ENCODE measurements around the gene GDPGP1.
"Not testable (repeated sequence)": the region's sequence is repeated elsewhere in the genome, so short reads cannot be mapped to it uniquely, and the experiment has no call there.

GDPGP1 gene, protein sequence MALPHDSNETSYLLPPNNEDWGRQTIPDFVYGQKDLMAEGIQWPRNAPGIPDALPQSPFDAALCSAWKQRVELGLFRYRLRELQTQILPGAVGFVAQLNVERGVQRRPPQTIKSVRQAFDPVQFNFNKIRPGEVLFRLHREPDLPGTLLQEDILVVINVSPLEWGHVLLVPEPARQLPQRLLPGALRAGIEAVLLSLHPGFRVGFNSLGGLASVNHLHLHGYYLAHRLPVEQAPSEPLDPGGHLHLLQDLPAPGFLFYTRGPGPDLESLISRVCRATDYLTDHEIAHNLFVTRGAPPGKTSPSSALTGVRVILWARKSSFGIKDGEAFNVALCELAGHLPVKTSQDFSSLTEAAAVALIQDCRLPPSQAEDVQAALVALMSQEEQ

DNA sequence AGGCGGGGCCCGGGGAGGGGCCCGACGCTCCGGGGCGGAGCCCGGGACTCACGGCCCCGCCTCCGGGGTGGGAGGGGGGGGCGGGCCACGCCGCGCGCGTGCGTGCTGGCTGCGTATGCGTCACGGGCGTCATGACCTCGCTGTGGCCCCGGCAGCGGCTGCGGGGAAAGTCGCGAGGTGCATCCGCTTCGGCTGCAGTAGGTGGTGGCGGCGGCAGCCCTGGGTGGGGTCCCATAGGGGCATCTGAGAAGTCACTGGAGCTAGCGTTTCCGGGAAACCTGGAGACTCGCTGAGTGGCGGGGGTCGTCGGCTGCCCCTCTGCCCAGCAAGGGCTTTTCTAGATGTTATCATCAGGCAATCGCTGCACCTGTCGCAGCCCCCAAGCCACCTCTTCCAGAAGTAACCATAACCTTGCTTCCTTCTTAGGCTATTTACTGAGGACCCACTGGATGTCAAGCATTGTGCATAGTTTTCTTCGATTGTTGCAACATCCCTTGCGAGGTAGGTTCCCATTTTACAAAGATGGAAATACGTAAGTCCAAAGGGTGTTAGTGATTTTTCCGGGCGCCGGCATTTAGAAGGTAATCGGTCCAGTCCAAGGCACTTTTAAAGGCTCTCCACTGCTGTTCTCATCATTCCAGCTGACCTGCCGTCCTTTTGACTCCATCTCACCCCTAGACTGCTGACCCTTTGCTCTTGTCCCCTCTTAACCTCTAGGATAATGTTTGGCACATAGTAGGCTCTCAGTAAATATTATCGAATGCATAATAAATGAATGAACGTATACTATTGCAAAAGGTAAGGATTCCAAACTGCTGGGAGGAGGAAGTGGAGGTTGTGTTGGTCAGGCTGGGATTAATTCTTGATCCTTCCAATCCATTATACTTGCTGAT, at the start of gene GDPGP1:
GDPGP1 (plus strand) TSS at position 114 of the 893 bp plus-strand sequence. CDS start 6,700 bp downstream, outside the sequence.
- H3K36me3 Mint-ChIP-seq (ENCODE audit: low read depth), result peaks cover 51% of the 10 kb centered on the region
- no peaks in the 10 kb centered on the region for H3K27me3 Mint-ChIP-seq (ENCODE audit: low read depth)

DNA sequence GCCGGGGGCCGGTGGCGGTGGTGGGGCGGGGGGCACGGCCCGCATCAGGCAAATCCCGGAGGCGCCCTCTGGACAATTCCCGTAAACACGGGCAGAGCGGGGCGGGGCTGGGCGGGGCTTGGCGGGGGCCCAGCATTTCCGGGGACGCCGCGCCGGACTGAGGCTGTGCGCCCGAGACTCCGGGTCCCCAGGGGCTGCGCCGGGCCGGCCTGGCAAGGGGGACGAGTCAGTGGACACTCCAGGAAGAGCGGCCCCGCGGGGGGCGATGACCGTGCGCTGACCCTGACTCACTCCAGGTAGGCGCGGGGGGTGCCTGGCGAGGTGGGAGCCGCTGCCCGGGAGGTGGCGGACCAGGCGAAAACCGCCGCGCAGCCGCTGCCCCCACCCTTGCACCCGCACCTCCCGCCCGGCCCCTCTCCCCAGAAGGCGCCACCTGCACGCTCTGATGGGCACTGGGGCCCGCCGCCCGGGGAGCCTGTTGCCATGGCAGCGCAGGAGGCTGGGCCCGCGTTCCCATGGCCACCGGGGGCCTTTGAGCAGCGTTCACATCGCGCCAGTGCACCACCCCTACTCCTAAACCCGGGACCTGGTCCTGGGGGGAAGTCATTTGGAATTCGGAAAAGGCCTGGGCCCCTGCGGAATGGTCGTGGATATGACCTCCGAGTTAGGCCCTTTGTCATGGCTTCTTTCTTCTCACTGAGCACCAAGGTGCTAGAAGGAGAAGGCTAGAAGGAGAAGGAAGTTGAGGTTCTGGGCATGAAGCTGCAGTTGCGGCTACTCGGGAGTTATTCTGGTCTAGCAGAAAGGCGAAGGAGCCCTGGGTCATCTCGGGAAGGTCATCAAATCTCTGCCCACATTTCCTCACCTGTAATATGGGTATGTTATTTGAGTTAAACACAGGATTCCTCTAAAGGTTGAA, 49.0 kb upstream of the GDPGP1 start:
- Mint-ChIP-seq H3K4me3 (peak overlapping the region; percentile 88), H3K27ac (peak overlapping the region; percentile 19), H3K27me3 (ENCODE audit: low read depth) (peaks cover 2% of the 10 kb centered on the region), H3K36me3 (ENCODE audit: low read depth) (peaks cover 3% of the 10 kb centered on the region), H3K4me1 (ENCODE audit: low read depth) (peaks cover 17% of the 10 kb centered on the region), H3K9me3 (no peaks in the 10 kb centered on the region)
- DNase-seq (ENCODE audit: low spot score), result peak; percentile 37

More for the DNA sequence above, at the start of gene GDPGP1:
- Mint-ChIP-seq H3K4me1 (ENCODE audit: low read depth) (peaks cover 40% of the 10 kb centered on the region), H3K9me3 (no peaks in the 10 kb centered on the region), H3K4me3 (peak within 1 kb of the TSS; percentile 96), H3K27ac (peak within 1 kb of the TSS; percentile 95)
- no peak for DNase-seq (ENCODE audit: low spot score)

DNA sequence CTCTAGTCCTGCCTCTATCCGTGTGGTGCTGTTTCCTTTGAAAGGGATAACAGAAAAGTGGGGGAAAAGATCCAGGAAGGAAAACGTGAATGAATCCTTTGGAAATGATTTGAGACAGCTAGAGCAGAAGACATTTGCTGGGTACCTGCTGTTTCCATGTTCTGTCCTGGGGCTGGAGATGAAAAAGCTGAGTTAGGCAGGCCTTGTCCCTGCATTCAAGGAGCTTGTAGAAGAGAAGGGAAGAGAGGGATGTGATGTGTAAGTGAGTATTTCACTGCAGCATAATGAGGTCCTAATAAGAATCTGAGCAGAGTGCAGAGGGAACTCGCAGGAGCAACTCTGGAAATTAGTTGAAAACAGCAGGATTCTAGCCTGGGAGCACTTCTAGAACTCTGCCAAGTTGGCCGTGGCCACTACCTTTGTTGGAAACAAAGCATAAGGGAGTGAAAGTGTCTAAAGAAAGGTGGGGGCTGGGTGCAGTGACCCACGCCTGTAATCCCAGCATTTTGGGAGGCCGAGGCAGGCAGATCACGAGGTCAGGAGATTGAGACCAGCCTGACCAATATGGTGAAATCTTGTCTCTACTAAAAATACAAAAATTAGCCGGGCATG, 46.6 kb upstream of the GDPGP1 start:
- H3K4me1 Mint-ChIP-seq (ENCODE audit: low read depth), result peaks cover 27% of the 10 kb centered on the region
- H3K4me3 Mint-ChIP-seq, result no peak overlapping the region
- no peaks in the 10 kb centered on the region for H3K27me3 Mint-ChIP-seq (ENCODE audit: low read depth)
- no peak for DNase-seq (ENCODE audit: low spot score)
- peaks cover 3% of the 10 kb centered on the region for H3K36me3 Mint-ChIP-seq (ENCODE audit: low read depth)
- H3K9me3 Mint-ChIP-seq, result no peaks in the 10 kb centered on the region
- H3K27ac Mint-ChIP-seq, result no peak overlapping the region

DNA sequence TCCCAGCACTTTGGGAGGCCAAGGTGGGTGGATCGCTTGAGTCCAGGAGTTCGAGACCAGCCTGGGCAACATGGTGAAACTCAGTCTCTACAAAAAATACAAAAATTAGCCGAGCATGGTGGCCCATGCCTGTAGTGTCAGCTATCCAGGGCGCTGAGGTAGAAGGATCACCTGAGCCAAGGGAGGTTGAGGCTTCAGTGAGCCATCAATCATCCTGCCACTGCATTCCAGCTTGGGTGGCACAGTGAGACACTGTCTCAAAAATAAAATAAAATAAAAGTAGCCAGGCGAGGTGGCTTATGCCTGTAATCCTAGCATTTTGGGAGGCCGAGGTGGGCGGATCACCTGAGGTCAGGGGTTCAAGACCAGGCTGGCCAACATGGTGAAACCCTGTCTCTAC, 45.9 kb upstream of the GDPGP1 start:
- H3K27ac Mint-ChIP-seq; H3K9me3 Mint-ChIP-seq; DNase-seq (ENCODE audit: low spot score); H3K4me3 Mint-ChIP-seq; H3K27me3 Mint-ChIP-seq (ENCODE audit: low read depth); H3K36me3 Mint-ChIP-seq (ENCODE audit: low read depth): not testable (repeated sequence)
- H3K4me1 Mint-ChIP-seq (ENCODE audit: low read depth), result peaks cover 32% of the 10 kb centered on the region

DNA sequence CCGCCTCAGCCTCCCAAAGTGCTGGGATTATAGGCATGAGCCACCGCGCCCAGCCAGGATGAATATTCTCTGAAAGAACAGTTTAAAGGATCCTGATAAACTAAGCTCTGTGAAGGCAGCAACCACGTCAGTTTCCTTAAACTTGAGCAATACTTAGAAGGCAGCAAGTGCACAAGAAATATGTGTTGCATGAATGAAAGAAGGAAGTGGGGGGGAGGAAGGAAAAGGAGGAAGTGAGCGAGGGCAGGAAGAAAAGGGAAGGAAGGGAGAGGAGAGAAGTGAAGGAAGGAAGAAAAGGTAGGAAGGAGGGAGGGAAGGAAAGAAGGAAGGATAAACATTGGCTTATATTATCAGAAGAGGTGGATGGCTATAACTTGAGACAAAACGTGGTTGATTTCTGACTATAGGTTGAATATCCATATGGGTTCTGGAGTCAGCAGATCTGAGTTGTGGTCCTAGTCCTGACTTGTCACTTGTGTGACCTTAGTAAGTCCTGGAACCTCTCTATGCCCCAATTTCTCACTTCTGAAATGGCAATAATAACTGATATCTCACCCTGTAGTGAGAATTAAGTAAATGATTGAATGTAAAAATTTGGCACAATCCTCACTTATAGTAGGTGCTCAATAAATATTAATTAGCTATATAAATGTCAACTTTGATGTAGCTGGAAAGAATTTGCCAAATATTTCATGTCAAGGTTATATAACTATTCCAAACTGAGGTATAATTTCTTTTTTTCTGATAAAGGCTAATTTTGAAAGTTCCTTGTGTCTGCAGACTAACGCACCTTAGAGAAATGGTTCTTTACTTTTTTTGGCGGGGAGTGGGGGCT, 44.9 kb upstream of the GDPGP1 start:
- no peak overlapping the region for H3K27ac Mint-ChIP-seq
- no peak for DNase-seq (ENCODE audit: low spot score)
- no peak overlapping the region for H3K4me3 Mint-ChIP-seq
- H3K27me3 Mint-ChIP-seq (ENCODE audit: low read depth), result no peaks in the 10 kb centered on the region
- peaks cover 6% of the 10 kb centered on the region for H3K36me3 Mint-ChIP-seq (ENCODE audit: low read depth)
- H3K4me1 Mint-ChIP-seq (ENCODE audit: low read depth), result peaks cover 32% of the 10 kb centered on the region
- H3K9me3 Mint-ChIP-seq, result no peaks in the 10 kb centered on the region

DNA sequence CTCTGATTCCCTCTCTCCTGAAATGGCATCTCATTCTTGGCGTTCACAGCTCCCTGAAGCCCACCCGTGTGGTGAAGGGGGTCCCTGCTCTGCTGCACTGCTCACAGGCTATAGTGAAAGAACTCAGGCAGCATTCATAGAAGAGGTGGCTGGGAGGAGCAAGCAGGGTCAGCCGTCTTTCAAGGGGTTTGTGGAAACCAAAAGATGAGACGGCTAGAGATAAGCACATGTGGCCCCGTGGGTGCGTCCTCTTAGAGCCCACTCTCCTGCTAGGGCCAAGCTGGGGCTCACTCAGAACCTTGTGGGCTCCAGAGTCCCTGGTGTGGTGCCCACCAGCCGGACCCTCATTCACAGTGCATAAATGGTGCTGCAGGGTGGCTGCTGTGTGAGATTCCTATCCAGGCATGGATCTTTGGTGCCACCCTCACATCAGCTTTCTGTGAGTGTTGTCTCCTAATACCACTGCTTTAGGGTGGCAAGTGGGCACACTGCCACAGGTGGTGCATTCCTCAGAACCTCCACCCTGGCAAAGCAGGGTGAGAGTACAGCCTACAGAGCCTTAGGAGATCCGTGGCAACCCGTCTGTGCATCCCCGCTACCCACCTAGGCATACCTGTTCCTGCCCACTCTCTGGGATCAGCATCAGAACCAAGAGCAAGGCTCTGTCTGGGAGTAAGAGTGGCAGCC, 44.1 kb upstream of the GDPGP1 start:
- peak overlapping the region; percentile 26 for H3K27ac Mint-ChIP-seq
- peaks cover 6% of the 10 kb centered on the region for H3K36me3 Mint-ChIP-seq (ENCODE audit: low read depth)

DNA sequence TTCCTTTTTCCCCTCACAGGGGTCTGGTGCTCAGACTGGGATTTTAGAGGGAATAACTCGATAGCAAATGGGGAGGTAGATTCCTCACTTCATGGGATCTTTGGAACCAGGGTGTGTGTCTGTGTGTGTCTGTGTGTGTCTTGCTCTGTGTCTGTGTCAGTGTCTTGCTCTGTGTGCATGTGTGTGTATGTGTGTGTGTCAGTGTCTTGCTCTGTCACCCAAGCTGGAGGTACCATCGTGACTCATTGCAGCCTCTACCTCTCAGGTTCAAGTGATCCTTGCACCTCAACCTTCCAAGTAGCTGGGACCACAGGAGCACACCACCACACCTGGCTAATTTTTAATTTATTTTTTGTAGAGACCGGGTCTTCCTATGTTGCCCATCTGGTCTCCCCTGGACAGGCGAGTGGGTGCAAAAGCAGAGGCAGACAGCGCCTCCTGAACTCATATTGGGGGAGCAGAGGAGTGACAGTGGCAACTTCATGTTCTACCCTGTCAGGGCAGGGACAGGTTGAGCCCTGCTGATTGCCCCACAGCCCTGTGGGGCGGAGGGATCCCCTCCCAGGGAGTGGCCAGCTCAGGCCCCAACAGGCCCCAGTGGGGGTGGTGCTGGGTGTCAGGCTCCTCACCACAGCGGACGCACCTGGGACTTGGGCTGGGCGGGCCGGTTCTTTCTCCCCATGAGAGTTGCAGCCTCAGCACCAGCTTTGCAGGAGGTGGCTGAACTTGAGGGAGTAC, 43.2 kb upstream of the GDPGP1 start:
- Mint-ChIP-seq H3K27me3 (ENCODE audit: low read depth) (no peaks in the 10 kb centered on the region), H3K4me1 (ENCODE audit: low read depth) (peaks cover 27% of the 10 kb centered on the region), H3K36me3 (ENCODE audit: low read depth) (peaks cover 3% of the 10 kb centered on the region), H3K9me3 (no peaks in the 10 kb centered on the region), H3K4me3 (no peak overlapping the region), H3K27ac (peak overlapping the region; percentile 26)
- no peak for DNase-seq (ENCODE audit: low spot score)

More for the DNA sequence above, 44.1 kb upstream of the GDPGP1 start:
- H3K4me1 Mint-ChIP-seq (ENCODE audit: low read depth), result peaks cover 31% of the 10 kb centered on the region
- no peaks in the 10 kb centered on the region for H3K27me3 Mint-ChIP-seq (ENCODE audit: low read depth)
- no peaks in the 10 kb centered on the region for H3K9me3 Mint-ChIP-seq
- H3K4me3 Mint-ChIP-seq, result no peak overlapping the region
- no peak for DNase-seq (ENCODE audit: low spot score)

DNA sequence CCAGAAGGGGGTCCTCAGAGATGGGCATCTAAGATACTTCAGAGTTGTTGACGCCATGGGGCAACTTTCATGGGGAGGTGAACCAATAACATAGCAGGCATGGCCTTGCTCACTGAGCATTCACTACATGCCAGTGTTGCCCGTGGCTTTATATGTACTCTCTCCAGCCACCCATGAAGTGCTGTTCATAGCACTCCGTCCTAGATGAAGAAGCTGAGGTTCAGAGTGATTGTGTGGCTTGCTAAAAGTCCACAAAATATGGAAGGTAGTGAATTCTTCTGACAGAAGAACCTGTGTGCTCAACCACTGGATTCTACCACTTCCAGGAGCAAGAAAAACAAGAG, 42.7 kb upstream of the GDPGP1 start:
- DNase-seq (ENCODE audit: low spot score), result no peak
- Mint-ChIP-seq H3K4me1 (ENCODE audit: low read depth) (peaks cover 27% of the 10 kb centered on the region), H3K9me3 (no peaks in the 10 kb centered on the region), H3K36me3 (ENCODE audit: low read depth) (peaks cover 3% of the 10 kb centered on the region), H3K27me3 (ENCODE audit: low read depth) (no peaks in the 10 kb centered on the region), H3K27ac (no peak overlapping the region), H3K4me3 (peak overlapping the region; percentile 82)

DNA sequence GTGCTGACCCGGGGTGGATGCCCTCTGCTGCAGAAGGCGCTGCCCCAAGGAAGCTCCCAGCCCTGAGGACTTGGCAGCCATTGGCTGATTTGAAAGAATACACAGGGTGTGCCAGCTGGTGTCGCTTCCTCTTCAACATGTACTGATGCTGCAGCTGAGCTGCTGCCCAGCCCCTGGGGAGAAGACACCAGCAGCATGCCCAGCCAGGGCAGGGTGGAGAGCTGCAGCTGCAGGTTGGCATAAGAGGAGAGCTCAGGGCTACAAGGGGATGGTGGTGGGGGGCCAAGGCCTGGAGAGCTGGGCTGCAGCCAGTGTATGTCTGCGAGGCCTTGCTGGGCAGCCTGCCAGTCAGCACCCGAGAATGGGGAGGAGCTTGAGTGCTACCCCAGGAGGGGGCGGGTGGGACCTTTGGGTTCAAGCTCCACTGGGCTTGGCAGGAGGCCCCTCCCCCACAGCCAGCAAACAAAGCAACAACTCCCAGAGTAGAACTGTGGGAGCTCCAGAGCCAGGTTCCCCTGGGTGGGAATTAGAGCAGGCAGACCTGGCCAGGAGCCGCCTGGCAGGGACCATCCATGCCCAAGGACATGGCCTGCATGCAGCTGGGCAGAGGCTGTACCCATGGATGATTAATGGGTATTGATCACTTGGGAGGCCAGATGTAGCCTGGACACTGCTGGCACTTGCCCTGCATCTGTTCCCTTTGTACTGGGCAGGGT, 42.1 kb upstream of the GDPGP1 start:
- peak; percentile 12 for DNase-seq (ENCODE audit: low spot score)
- Mint-ChIP-seq H3K9me3 (no peaks in the 10 kb centered on the region), H3K36me3 (ENCODE audit: low read depth) (peaks cover 3% of the 10 kb centered on the region), H3K27ac (peak overlapping the region; percentile 80), H3K4me1 (ENCODE audit: low read depth) (peaks cover 29% of the 10 kb centered on the region), H3K4me3 (peak overlapping the region; percentile 82), H3K27me3 (ENCODE audit: low read depth) (no peaks in the 10 kb centered on the region)

DNA sequence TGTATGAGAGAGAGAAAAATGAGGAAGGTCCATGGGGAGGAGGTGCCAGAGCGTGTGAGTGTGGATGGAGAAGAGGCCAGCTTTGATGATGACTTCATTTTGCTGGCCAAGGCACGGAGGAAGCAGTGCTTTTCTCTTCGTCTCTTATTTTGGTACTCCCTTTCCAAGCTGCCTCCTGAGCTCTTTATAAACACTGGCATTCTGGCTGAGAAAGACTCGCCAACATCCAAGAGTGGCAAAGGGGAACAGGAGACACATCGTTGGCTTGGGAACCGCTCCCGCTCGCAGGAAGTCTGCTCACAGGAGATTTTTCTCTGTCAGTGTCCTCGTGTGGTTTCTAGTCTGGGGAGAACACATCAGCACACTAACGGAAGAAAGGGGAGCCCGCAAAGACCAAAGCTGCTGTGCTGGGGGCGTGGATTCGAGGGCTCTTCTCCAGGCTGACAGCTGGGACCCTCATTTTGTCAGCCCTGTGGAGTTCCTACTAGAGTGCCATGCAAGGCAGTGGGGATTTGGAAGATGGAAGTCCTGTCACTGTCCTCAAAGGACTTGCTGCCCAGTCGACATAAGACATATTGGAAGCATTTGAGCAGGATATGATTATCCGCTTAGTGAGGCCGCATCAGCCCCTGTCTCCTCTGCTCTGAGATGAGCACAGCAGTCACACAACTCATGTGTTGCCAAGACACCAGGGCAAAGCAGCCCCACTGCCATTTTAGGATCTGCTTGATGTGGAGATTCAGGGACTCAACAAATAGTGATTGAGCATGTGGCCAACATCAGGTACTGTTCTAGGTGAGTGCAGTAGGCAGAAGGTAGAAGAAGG, 40.8 kb upstream of the GDPGP1 start:
- peaks cover 3% of the 10 kb centered on the region for H3K36me3 Mint-ChIP-seq (ENCODE audit: low read depth)
- peak overlapping the region; percentile 65 for H3K4me3 Mint-ChIP-seq

DNA sequence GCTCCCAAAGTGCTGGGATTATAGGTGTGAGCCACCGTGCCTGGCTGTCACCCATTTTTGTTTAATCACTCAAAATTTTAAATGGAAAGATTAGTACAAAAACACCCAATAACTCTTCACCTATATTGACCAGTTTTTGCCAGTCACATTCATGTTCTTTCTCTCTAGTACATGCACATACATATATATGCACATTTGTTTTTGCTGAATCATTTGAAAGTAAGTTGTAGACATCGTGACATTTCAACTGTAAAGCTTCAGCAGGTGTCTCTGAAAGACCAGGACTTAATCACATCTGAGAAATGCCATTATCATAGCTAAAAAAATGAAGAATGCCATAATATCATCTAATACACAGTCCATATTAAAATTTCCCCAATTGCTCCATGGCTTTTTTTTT, 39.4 kb upstream of the GDPGP1 start:
- no peaks in the 10 kb centered on the region for H3K9me3 Mint-ChIP-seq
- H3K36me3 Mint-ChIP-seq (ENCODE audit: low read depth), result peaks cover 5% of the 10 kb centered on the region
- peaks cover 2% of the 10 kb centered on the region for H3K27me3 Mint-ChIP-seq (ENCODE audit: low read depth)
- H3K4me3 Mint-ChIP-seq, result no peak overlapping the region
- no peak overlapping the region for H3K27ac Mint-ChIP-seq
- H3K4me1 Mint-ChIP-seq (ENCODE audit: low read depth), result peaks cover 33% of the 10 kb centered on the region
- no peak for DNase-seq (ENCODE audit: low spot score)

More for the DNA sequence above, 40.8 kb upstream of the GDPGP1 start:
- no peaks in the 10 kb centered on the region for H3K27me3 Mint-ChIP-seq (ENCODE audit: low read depth)
- H3K27ac Mint-ChIP-seq, result peak overlapping the region; percentile 72
- H3K4me1 Mint-ChIP-seq (ENCODE audit: low read depth), result peaks cover 28% of the 10 kb centered on the region
- DNase-seq (ENCODE audit: low spot score), result no peak
- H3K9me3 Mint-ChIP-seq, result no peaks in the 10 kb centered on the region
